ENCODE data around the gene ETS1. TPM values are rescaled to one million over a fixed set of nuclear protein-coding genes. Genes with fewer than 3 reads are reported as not detected.
A peak's percentile ranks its signal among the peaks of the same experiment; 100 is the strongest.

ETS1 gene
- total RNA-seq, 1 experiment from 2014 or later = 29.9 TPM

- Mint-ChIP-seq H3K4me3 (no peak overlapping the region), H3K27ac (0 out of 7 replicates have a peak overlapping the region, but pooled peaks of 1 of the 3 experiments have one; percentile 25), H3K27me3 (ENCODE audit: low read depth) (no peaks in the 10 kb centered on the region), H3K9me3 (no peaks in the 10 kb centered on the region), H3K4me1 (peaks cover 15 to 20% of the 10 kb centered on the region in 2 experiments), H3K36me3 (ENCODE audit: insufficient read depth in 1 of 3, low read depth in 3 of 3) (peaks cover 0 to 15% (median 0%) of the 10 kb centered on the region in 3 experiments; a peak in 3 of 7 replicates)
- no peak overlapping the region for H2BK20ac ChIP-seq (ENCODE audit: low read depth, low read length, poor library complexity, severe bottlenecking)
- H4K20me1 ChIP-seq (ENCODE audit: control insufficient read depth, insufficient read depth, insufficient read length) = no peaks in the 10 kb centered on the region
- H3K23ac ChIP-seq (ENCODE audit: insufficient read length, low read depth, low read length) = no peak overlapping the region
- WGBS (ENCODE audit: extremely low coverage, insufficient read length, low lambda C conversion rate) = no CpG with 5 or more reads among the region's 2 CpGs
- no peak overlapping the region for H2BK120ac ChIP-seq (ENCODE audit: low read depth, low read length, poor library complexity, severe bottlenecking)
- no peak overlapping the region for H2AFZ ChIP-seq (ENCODE audit: low read length)
- no peak for TF ChIP-seq CTCF (conservative IDR thresholded peaks at IDR 0.05)
- DNase-seq = no peak
- H3K18ac ChIP-seq (ENCODE audit: insufficient read length, low read depth, low read length) = no peak overlapping the region
- H3K9ac ChIP-seq (ENCODE audit: extremely low read depth, insufficient read length, low read length) = no peak overlapping the region
- peaks cover 7% of the 10 kb centered on the region for H3K4me1 ChIP-seq (ENCODE audit: insufficient read depth, low read length)
- no peak overlapping the region for H3K4me2 ChIP-seq (ENCODE audit: insufficient read depth, insufficient read length, low read length)
- no peak overlapping the region for H4K8ac ChIP-seq (replicated peaks; ENCODE audit: insufficient read length, low read depth, low read length)
- no peak overlapping the region for H2BK12ac ChIP-seq (ENCODE audit: insufficient read length, low read depth, low read length)
- H3K27ac ChIP-seq (ENCODE audit: insufficient read length, low read depth, low read length) = no peak overlapping the region
- no peak overlapping the region for H3K56ac ChIP-seq (ENCODE audit: insufficient read length, low read depth, low read length)
- H3K14ac ChIP-seq (ENCODE audit: insufficient read depth, low read length) = no peak overlapping the region
- no peak overlapping the region for H2BK15ac ChIP-seq (ENCODE audit: low read depth, low read length)
- H3K9me3 ChIP-seq (ENCODE audit: control insufficient read depth, low read depth, low read length) = no peaks in the 10 kb centered on the region
- H2AK5ac ChIP-seq (ENCODE audit: insufficient read length, low read length) = no peak overlapping the region
- no peaks in the 10 kb centered on the region for H3K27me3 ChIP-seq (ENCODE audit: insufficient read depth, low read length)
- no peaks in the 10 kb centered on the region for H3K79me2 ChIP-seq (ENCODE audit: insufficient read depth, low read length)
- no peak overlapping the region for H2BK5ac ChIP-seq (ENCODE audit: insufficient read length, low read length)
- H3K79me1 ChIP-seq (ENCODE audit: insufficient read depth, low read depth, low read length, poor library complexity, severe bottlenecking) = peaks cover 3% of the 10 kb centered on the region
- no peak overlapping the region for H3K4ac ChIP-seq (ENCODE audit: low read depth, low read length)
- H4K5ac ChIP-seq (ENCODE audit: insufficient read length, low read depth, low read length) = no peak overlapping the region
- no peak overlapping the region for H4K91ac ChIP-seq (ENCODE audit: insufficient read length, low read depth, low read length)
- no peaks in the 10 kb centered on the region for H3K23me2 ChIP-seq (ENCODE audit: insufficient read length, low read depth, low read length, poor library complexity, severe bottlenecking)
- no peak overlapping the region for H3T11ph ChIP-seq (ENCODE audit: low read length)
These were observed 93.8 kb downstream of the ETS1 start for GRCh38 chr11:128493570-128493965.

Data from H9 (cell line).